ENCODE measurements around the gene TRIM61. TPM values are rescaled to one million over a fixed set of nuclear protein-coding genes. Genes with fewer than 3 reads are reported as not detected.
"Not testable (repeated sequence)": the region's sequence is repeated elsewhere in the genome, so short reads cannot be mapped to it uniquely, and the experiment has no call there.

TRIM61 gene
- total RNA-seq, 1 experiment from 2014 or later: 2.8 TPM

GRCh38 chr4:164989471-164989870, 12.0 kb upstream of the TRIM61 start:
- Mint-ChIP-seq H3K4me3 (no peak overlapping the region), H3K4me1 (no peaks in the 10 kb centered on the region), H3K36me3 (no peaks in the 10 kb centered on the region), H3K9me3 (no peaks in the 10 kb centered on the region), H3K27me3 (ENCODE audit: low read depth) (no peaks in the 10 kb centered on the region; the same call in 1 of the 2 replicates), H3K27ac (no peak overlapping the region)
- ChIA-PET POLR2A (no interaction called here), CTCF (no interaction called here)
- TF ChIP-seq HMGXB4 (CRISPR knock-in tag; IDR thresholded peaks at IDR 0.05) (no peak), E2F4 (CRISPR knock-in tag; IDR thresholded peaks at IDR 0.05; ENCODE audit: borderline replicate concordance, low read depth) (no peak), NR2C2 (CRISPR knock-in tag; IDR thresholded peaks at IDR 0.05) (no peak), IRF1 (CRISPR knock-in tag; IDR thresholded peaks at IDR 0.05) (no peak), SP1 (CRISPR knock-in tag; conservative IDR thresholded peaks at IDR 0.05) (no peak), OVOL2 (CRISPR knock-in tag; IDR thresholded peaks at IDR 0.05; ENCODE audit: borderline replicate concordance) (no peak), CTCF (IDR thresholded peaks at IDR 0.05) (no peak), GTF2I (CRISPR knock-in tag; conservative IDR thresholded peaks at IDR 0.05) (no peak)
- ATAC-seq (no peak), DNase-seq (ENCODE audit: low spot score) (no peak)

GRCh38 chr4:164971929-164972328, 5.5 kb downstream of the TRIM61 start:
- CTCF ChIA-PET: interaction anchor here (1.2 to 2.2 kb wide), 4 partner anchors 25 to 125 kb away, joined by 3 to 5 read pairs (median 3); no protein-coding TSS in a partner anchor
- ATAC-seq: peak; percentile 62
- H3K9me3 Mint-ChIP-seq; POLR2A ChIA-PET; H3K4me1 Mint-ChIP-seq; H3K27ac Mint-ChIP-seq; H3K27me3 Mint-ChIP-seq (ENCODE audit: low read depth); DNase-seq (ENCODE audit: low spot score); H3K4me3 Mint-ChIP-seq: not testable (repeated sequence)
- H3K36me3 Mint-ChIP-seq: peaks cover 13% of the 10 kb centered on the region; the same call in 1 of the 2 replicates

- DNase-seq (ENCODE audit: low spot score): no peak
- ChIA-PET POLR2A (no interaction called here), CTCF (no interaction called here)
- H3K36me3 Mint-ChIP-seq: no peaks in the 10 kb centered on the region
- H3K4me3 Mint-ChIP-seq: no peak overlapping the region
- no peak for ATAC-seq
- no peak overlapping the region for H3K27ac Mint-ChIP-seq
- H3K9me3 Mint-ChIP-seq: peaks cover 3% of the 10 kb centered on the region
- H3K4me1 Mint-ChIP-seq: peaks cover 18% of the 10 kb centered on the region
- H3K27me3 Mint-ChIP-seq (ENCODE audit: low read depth): no peaks in the 10 kb centered on the region; the same call in none of the 2 replicates
- no peak for TF ChIP-seq ZSCAN18 (CRISPR knock-in tag; IDR thresholded peaks at IDR 0.05)
- TF ChIP-seq ZNF317 (CRISPR knock-in tag; IDR thresholded peaks at IDR 0.05; ENCODE audit: borderline replicate concordance, low read depth): no peak
- no peak for TF ChIP-seq ZNF416 (CRISPR knock-in tag; IDR thresholded peaks at IDR 0.05)
- no peak for TF ChIP-seq ZNF396 (CRISPR knock-in tag; IDR thresholded peaks at IDR 0.05; ENCODE audit: borderline replicate concordance)
- no peak for TF ChIP-seq GABPB1 (CRISPR knock-in tag; IDR thresholded peaks at IDR 0.05)
- no peak for TF ChIP-seq ATF6 (CRISPR knock-in tag; IDR thresholded peaks at IDR 0.05)
- no peak for TF ChIP-seq HMGA2 (CRISPR knock-in tag; IDR thresholded peaks at IDR 0.05)
- no peak for TF ChIP-seq TP53 (CRISPR knock-in tag; IDR thresholded peaks at IDR 0.05)
- TF ChIP-seq ZNF425 (CRISPR knock-in tag; conservative IDR thresholded peaks at IDR 0.05): no peak
- no peak for TF ChIP-seq HMGXB4 (CRISPR knock-in tag; IDR thresholded peaks at IDR 0.05)
- TF ChIP-seq SMAD3 (CRISPR knock-in tag; IDR thresholded peaks at IDR 0.05; ENCODE audit: borderline replicate concordance): no peak
Measured at GRCh38 chr4:164959896-164960295, 17.6 kb downstream of the TRIM61 start.
